ENCODE data around the gene ADAMTS13. TPM values are rescaled to one million over a fixed set of nuclear protein-coding genes. Genes with fewer than 3 reads are reported as not detected.
"Not testable (repeated sequence)": the region's sequence is repeated elsewhere in the genome, so short reads cannot be mapped to it uniquely, and the experiment has no call there.

The ADAMTS13 gene
- total RNA-seq, 2 donors from 2014 or later, result 2.6 to 5.4 TPM

GRCh38 chr9:133430244-133430643 lies 8.1 kb downstream of the ADAMTS13 start:
- ATAC-seq, result no peak
- Mint-ChIP-seq H3K36me3 (no peaks in the 10 kb centered on the region), H3K27ac (no peak overlapping the region), H3K9me3 (no peaks in the 10 kb centered on the region)
- no peak for DNase-seq (ENCODE audit: low spot score in 2 of 2)

- H3K27ac Mint-ChIP-seq, result peak overlapping the region in 1 of 2 donors; percentile 22
- no peaks in the 10 kb centered on the region for H3K9me3 Mint-ChIP-seq
- ATAC-seq (no peak), DNase-seq (ENCODE audit: low spot score in 2 of 2) (no peak)
- no peaks in the 10 kb centered on the region for H3K36me3 Mint-ChIP-seq
These were observed 11.2 kb downstream of the ADAMTS13 start for GRCh38 chr9:133433351-133433843.

- DNase-seq (ENCODE audit: low spot score in 2 of 2), result no peak
- Mint-ChIP-seq H3K27ac (no peak overlapping the region), H3K36me3 (no peaks in the 10 kb centered on the region), H3K9me3 (no peaks in the 10 kb centered on the region)
- no peak for ATAC-seq
These were observed 14.5 kb downstream of the ADAMTS13 start for GRCh38 chr9:133436681-133437080.

GRCh38 chr9:133437753-133438531 lies 15.8 kb downstream of the ADAMTS13 start:
- Mint-ChIP-seq H3K9me3 (no peaks in the 10 kb centered on the region), H3K36me3 (no peaks in the 10 kb centered on the region), H3K27ac (no peak overlapping the region)
- no peak for DNase-seq (ENCODE audit: low spot score in 2 of 2)
- ATAC-seq, result peak in 1 of 2 donors; percentile 38

GRCh38 chr9:133439337-133439736 lies 17.2 kb downstream of the ADAMTS13 start:
- no peak overlapping the region for H3K27ac Mint-ChIP-seq
- ATAC-seq (peak; percentile 35 to 46), DNase-seq (ENCODE audit: low spot score in 2 of 2) (no peak)
- H3K36me3 Mint-ChIP-seq, result no peaks in the 10 kb centered on the region
- no peaks in the 10 kb centered on the region for H3K9me3 Mint-ChIP-seq

- no peaks in the 10 kb centered on the region for H3K36me3 Mint-ChIP-seq
- ATAC-seq (no peak), DNase-seq (ENCODE audit: low spot score in 2 of 2) (no peak)
- H3K9me3 Mint-ChIP-seq, result no peaks in the 10 kb centered on the region
- H3K27ac Mint-ChIP-seq, result peak overlapping the region in 1 of 2 donors; percentile 54
These were observed 18.7 kb downstream of the ADAMTS13 start for GRCh38 chr9:133440874-133441273.

- ATAC-seq, result no peak
- no peak for DNase-seq (ENCODE audit: low spot score in 2 of 2)
- Mint-ChIP-seq H3K36me3 (no peaks in the 10 kb centered on the region), H3K27ac (no peak overlapping the region), H3K9me3 (no peaks in the 10 kb centered on the region)
These were observed 19.4 kb downstream of the ADAMTS13 start for GRCh38 chr9:133441571-133441970.

- DNase-seq (ENCODE audit: low spot score in 2 of 2), result no peak
- H3K36me3 Mint-ChIP-seq, result no peaks in the 10 kb centered on the region
- no peaks in the 10 kb centered on the region for H3K9me3 Mint-ChIP-seq
- H3K27ac Mint-ChIP-seq, result no peak overlapping the region
- ATAC-seq, result no peak
These were observed 21.1 kb downstream of the ADAMTS13 start for GRCh38 chr9:133443248-133443647.

GRCh38 chr9:133443982-133444381 lies 21.8 kb downstream of the ADAMTS13 start:
- DNase-seq (ENCODE audit: low spot score in 2 of 2) (no peak), ATAC-seq (no peak)
- Mint-ChIP-seq H3K9me3 (no peaks in the 10 kb centered on the region), H3K36me3 (no peaks in the 10 kb centered on the region), H3K27ac (no peak overlapping the region)

- H3K9me3 Mint-ChIP-seq, result no peaks in the 10 kb centered on the region
- no peak for ATAC-seq
- no peaks in the 10 kb centered on the region for H3K36me3 Mint-ChIP-seq
- H3K27ac Mint-ChIP-seq, result no peak overlapping the region
- no peak for DNase-seq (ENCODE audit: low spot score in 2 of 2)
These were observed 23.3 kb downstream of the ADAMTS13 start for GRCh38 chr9:133445293-133445969.

GRCh38 chr9:133448487-133448972 lies 26.4 kb downstream of the ADAMTS13 start:
- no peak for ATAC-seq
- DNase-seq (ENCODE audit: low spot score in 2 of 2), result no peak
- H3K27ac Mint-ChIP-seq, result no peak overlapping the region
- no peaks in the 10 kb centered on the region for H3K9me3 Mint-ChIP-seq
- no peaks in the 10 kb centered on the region for H3K36me3 Mint-ChIP-seq

- H3K27ac Mint-ChIP-seq, result no peak overlapping the region
- H3K36me3 Mint-ChIP-seq, result no peaks in the 10 kb centered on the region
- no peaks in the 10 kb centered on the region for H3K9me3 Mint-ChIP-seq
- ATAC-seq (no peak), DNase-seq (ENCODE audit: low spot score in 2 of 2) (no peak)
These were observed 27.6 kb downstream of the ADAMTS13 start for GRCh38 chr9:133449760-133450159.

GRCh38 chr9:133451865-133452264 lies 29.7 kb downstream of the ADAMTS13 start:
- not testable (repeated sequence) for H3K27ac Mint-ChIP-seq; H3K9me3 Mint-ChIP-seq; DNase-seq (ENCODE audit: low spot score in 2 of 2); ATAC-seq; H3K36me3 Mint-ChIP-seq

GRCh38 chr9:133452562-133452961 lies 30.4 kb downstream of the ADAMTS13 start:
- DNase-seq (ENCODE audit: low spot score in 2 of 2), result no peak
- Mint-ChIP-seq H3K9me3 (no peaks in the 10 kb centered on the region), H3K27ac (peak overlapping the region in 1 of 2 donors; percentile 36), H3K36me3 (no peaks in the 10 kb centered on the region)
- no peak for ATAC-seq

- DNase-seq (ENCODE audit: low spot score in 2 of 2), result no peak
- Mint-ChIP-seq H3K9me3 (no peaks in the 10 kb centered on the region), H3K36me3 (no peaks in the 10 kb centered on the region), H3K27ac (no peak overlapping the region)
- no peak for ATAC-seq
These were observed 31.5 kb downstream of the ADAMTS13 start for GRCh38 chr9:133453651-133454050.

- no peaks in the 10 kb centered on the region for H3K9me3 Mint-ChIP-seq
- ATAC-seq (no peak), DNase-seq (ENCODE audit: low spot score in 2 of 2) (no peak)
- H3K36me3 Mint-ChIP-seq, result no peaks in the 10 kb centered on the region
- no peak overlapping the region for H3K27ac Mint-ChIP-seq
These were observed 32.2 kb downstream of the ADAMTS13 start for GRCh38 chr9:133454325-133454724.

GRCh38 chr9:133454943-133455673 lies 32.9 kb downstream of the ADAMTS13 start:
- Mint-ChIP-seq H3K9me3 (no peaks in the 10 kb centered on the region), H3K27ac (no peak overlapping the region), H3K36me3 (no peaks in the 10 kb centered on the region)
- no peak for ATAC-seq
- DNase-seq (ENCODE audit: low spot score in 2 of 2), result no peak

Data from activated naive CD4-positive, alpha-beta T cell treated with anti-CD3 and anti-CD28 coated beads, Interleukin-2, amount 50 U/mL, for 72 hours (primary cell).